ENCODE measurements around the gene TEDC2.

TEDC2 gene

DNA sequence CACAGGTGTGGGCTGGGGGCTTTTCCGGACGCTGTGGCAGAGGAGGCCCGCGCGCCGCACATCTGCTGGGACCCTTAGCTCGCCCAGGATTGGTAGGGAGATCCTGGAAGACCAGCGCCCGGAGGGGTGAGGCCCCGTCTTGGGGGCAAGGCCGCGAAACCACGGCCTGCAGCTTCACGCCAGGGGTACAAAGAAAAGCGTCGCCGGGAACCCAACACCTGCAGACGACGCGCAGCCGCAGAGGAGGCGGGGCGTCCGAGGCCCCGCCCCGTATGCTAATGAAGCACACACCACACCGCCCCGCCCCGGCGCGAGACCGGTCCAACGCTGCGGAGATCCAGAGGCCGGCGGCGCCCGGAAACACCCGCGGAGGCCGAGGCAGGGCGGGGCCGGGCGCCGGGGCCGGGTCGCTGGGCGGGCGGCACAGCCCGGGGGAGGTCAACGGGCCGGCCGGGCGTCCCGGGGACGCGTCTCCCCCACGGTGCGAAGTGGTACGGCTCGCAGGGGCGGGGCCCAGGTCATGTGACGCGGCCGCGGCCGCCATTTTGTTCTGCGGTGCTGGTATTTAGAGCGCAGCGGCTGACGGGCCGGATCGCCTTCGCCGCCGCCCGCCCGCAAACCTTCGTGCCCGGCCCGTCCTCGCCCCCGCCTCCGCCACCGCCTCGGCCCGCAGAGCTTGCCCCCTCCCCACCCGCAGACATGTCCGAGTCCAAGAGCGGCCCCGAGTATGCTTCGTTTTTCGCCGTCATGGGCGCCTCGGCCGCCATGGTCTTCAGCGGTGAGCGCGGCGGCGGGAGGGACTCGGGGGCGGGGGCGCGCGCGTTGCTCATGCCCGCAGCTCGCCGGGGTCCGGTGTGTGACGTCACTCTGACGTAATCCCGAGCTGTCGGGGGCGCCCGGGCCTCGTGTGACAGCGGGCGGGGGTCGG lies 53.8 kb downstream of the TEDC2 start, which contains the start of gene ATP6V0C:
Gene ATP6V0C (plus strand): TSS at position 548 of the 928 bp plus-strand sequence. CDS start 152 bp downstream, at position 700.
- peak; percentile 95 for DNase-seq (ENCODE audit: low spot score)

Data from Ammon's horn (tissue), 1 donor.